GM12878 (cell line): Measurements from ENCODE around the gene ADAMTS2. TPM values are rescaled to one million over a fixed set of nuclear protein-coding genes. Genes with fewer than 3 reads are reported as not detected.

Source experiments
- ATAC-seq: fragments of 200-7000 bp; cut with Tn5 transposase; 3 replicates; pipeline ENCODE4 v1.9.1; 2020; ENCODE audit warnings: mild to moderate bottlenecking, moderate library complexity
- BruUV-seq: library from RNA; stranded (reverse); fragments of 400-500 nt; replicated peaks from 2 replicates; lab custom pipeline; 2021; lab: Mats Ljungman, UMichigan
- CTCF ChIA-PET: fragments of 300-600 bp; sonication (Branson Sonifier 250); formaldehyde crosslinking; extraction: SDS; loops from one replicate; lab custom pipeline; 2021; ENCODE audit warnings: inconsistent platforms; lab: Yijun Ruan, JAX
- POLR2A ChIA-PET: fragments of 350-600 bp; formaldehyde crosslinking; extraction: SDS; loops from one replicate; lab custom pipeline; 2021; ENCODE audit warnings: inconsistent platforms; lab: Charles Lee
- RAD21 ChIA-PET: fragments of 300-600 bp; sonication (Branson Sonifier 250); formaldehyde crosslinking; loops from one replicate; lab custom pipeline; 2023; ENCODE audit warnings: antibody characterized with exemption; ENCODE audit not compliant: unreplicated experiment; lab: Charles Lee
- SMC1A ChIA-PET: fragments of 300-600 bp; sonication (Branson Sonifier 250); formaldehyde crosslinking; loops from one replicate; lab custom pipeline; 2023; ENCODE audit not compliant: unreplicated experiment, uncharacterized antibody; lab: Charles Lee
- DNase-seq: peaks from one replicate; pipeline ENCODE4 v3.0.0-alpha.2; 2011; ENCODE audit warnings: low read depth, low spot score
- FAIRE-seq: peaks from 3 replicates; lab custom pipeline; 2011; peaks lifted over from hg19 to GRCh38; lab: Jason Lieb, UNC
- H2AFZ ChIP-seq: 2 replicates; pipeline ENCODE4 v1.6.0; 2011; ENCODE audit warnings: low read depth, low read length, control low read depth; ENCODE audit not compliant: control insufficient read depth
- H3K27ac ChIP-seq: 2 replicates; pipeline ENCODE4 v1.5.1; 2011; ENCODE audit warnings: control low read depth; ENCODE audit not compliant: control insufficient read depth, insufficient read depth
- H3K27me3 ChIP-seq, 2 experiments: replicated peaks in 1 of 2; 2 replicates each; pipeline versions ENCODE4 v1.6.0 to v1.6.1; 2011; ENCODE audit warnings: low read length in 1 of 2; ENCODE audit not compliant: control insufficient read depth in 2 of 2, insufficient read depth in 2 of 2
- H3K36me3 ChIP-seq, 2 experiments: 2 replicates each; pipeline ENCODE4 v1.5.1; 2011; ENCODE audit warnings: low read length in 1 of 2; ENCODE audit not compliant: control insufficient read depth in 2 of 2, insufficient read depth in 2 of 2
- H3K4me1 ChIP-seq: 2 replicates; pipeline ENCODE4 v1.6.1; 2011; ENCODE audit warnings: mild to moderate bottlenecking, low read length, moderate library complexity, mixed read lengths; ENCODE audit not compliant: control insufficient read depth, insufficient read depth
- H3K4me2 ChIP-seq: 2 replicates; pipeline ENCODE4 v1.6.0; 2011; ENCODE audit warnings: control low read depth; ENCODE audit not compliant: control insufficient read depth, insufficient read depth
- H3K4me3 ChIP-seq: fragments of 200-600 bp; sonication (generic); 2 replicates; pipeline ENCODE4 v1.5.1; 2016
- H3K79me2 ChIP-seq: 2 replicates; pipeline ENCODE4 v1.6.0; 2011; ENCODE audit warnings: low read length; ENCODE audit not compliant: control insufficient read depth, insufficient read depth
- H3K9ac ChIP-seq: 2 replicates; pipeline ENCODE4 v1.8.0; 2011; ENCODE audit warnings: low read length, control low read depth, mixed read lengths; ENCODE audit not compliant: control insufficient read depth, insufficient read depth
- H3K9me3 ChIP-seq: replicated peaks from 3 replicates; pipeline ENCODE4 v1.5.1; 2011; ENCODE audit warnings: mild to moderate bottlenecking, low read length; ENCODE audit not compliant: control insufficient read depth, insufficient read depth
- H4K20me1 ChIP-seq: 2 replicates; pipeline ENCODE4 v1.6.0; 2011; ENCODE audit not compliant: control insufficient read depth, insufficient read depth
- CBFB ChIP-seq: IDR thresholded peaks from 2 replicates; pipeline ENCODE4 v1.6.1; 2016; ENCODE audit warnings: antibody characterized with exemption, low read depth
- EGR1 ChIP-seq, 2 experiments: IDR thresholded peaks; 1 replicate in 1 of 2; 2 replicates in 1 of 2; pipeline ENCODE4 v1.6.1; 2011 to 2012; ENCODE audit warnings: low read depth in 2 of 2, low read length in 2 of 2, borderline replicate concordance in 1 of 2, mild to moderate bottlenecking in 1 of 2, moderate library complexity in 1 of 2
- GATAD2B ChIP-seq: fragments of 450-650 bp; conservative IDR thresholded peaks from 2 replicates; pipeline ENCODE4 v1.6.1; 2017; ENCODE audit warnings: low read depth, mild to moderate bottlenecking, moderate library complexity
- HCFC1 ChIP-seq: fragments of 150-350 bp; IDR thresholded peaks from 2 replicates; pipeline ENCODE4 v1.6.1; 2014; ENCODE audit warnings: low read length
- IRF4 ChIP-seq: IDR thresholded peaks from 2 replicates; pipeline ENCODE4 v1.6.1; 2011; ENCODE audit warnings: low read depth, low read length
- KDM1A ChIP-seq: fragments of 200-600 bp; sonication (generic); IDR thresholded peaks from 2 replicates; pipeline ENCODE4 v1.6.1; 2016; ENCODE audit warnings: borderline replicate concordance
- MTA3 ChIP-seq: IDR thresholded peaks from 2 replicates; pipeline ENCODE4 v1.6.1; 2012; ENCODE audit warnings: low read length, inconsistent platforms, borderline replicate concordance
- MYB ChIP-seq: fragments of 150-350 bp; IDR thresholded peaks from 2 replicates; pipeline ENCODE4 v1.6.1; 2014; ENCODE audit warnings: mild to moderate bottlenecking, low read depth, low read length, borderline replicate concordance
- NBN ChIP-seq: fragments of 450-650 bp; IDR thresholded peaks from 2 replicates; pipeline ENCODE4 v1.6.1; 2016
- NFXL1 ChIP-seq: fragments of 450-650 bp; IDR thresholded peaks from 2 replicates; pipeline ENCODE4 v1.6.1; 2017; ENCODE audit warnings: antibody characterized with exemption, mild to moderate bottlenecking, borderline replicate concordance
- PAX5 ChIP-seq: IDR thresholded peaks from 2 replicates; pipeline ENCODE4 v1.6.1; 2011; ENCODE audit warnings: low read depth, low read length, borderline replicate concordance
- RFX5 ChIP-seq: IDR thresholded peaks from 2 replicates; pipeline ENCODE4 v1.6.1; 2011; ENCODE audit warnings: low read depth, low read length, improper control_type of control experiment
- SMC3 ChIP-seq: IDR thresholded peaks from 2 replicates; pipeline ENCODE4 v1.6.1; 2011; ENCODE audit warnings: low read length, improper control_type of control experiment, borderline replicate concordance
- STAT1 ChIP-seq: fragments of 450-650 bp; conservative IDR thresholded peaks from 2 replicates; pipeline ENCODE4 v1.6.1; 2014; ENCODE audit warnings: antibody characterized with exemption, mild to moderate bottlenecking
- TCF12 ChIP-seq: IDR thresholded peaks from 2 replicates; pipeline ENCODE4 v1.6.1; 2011; ENCODE audit warnings: low read depth, mild to moderate bottlenecking, low read length
- ZNF384 ChIP-seq: IDR thresholded peaks from 2 replicates; pipeline ENCODE4 v1.6.1; 2012; ENCODE audit warnings: low read depth, mild to moderate bottlenecking, low read length, improper control_type of control experiment, borderline replicate concordance
- WGBS: methylation state at CpG from one replicate; pipeline ENCODE4 v1.1.6; 2016; ENCODE audit warnings: low lambda C conversion rate; ENCODE audit not compliant: insufficient replicate concordance, insufficient coverage; ENCODE audit errors: missing lambda C conversion rate; 5-methylcytosine and 5-hydroxymethylcytosine counted together
- in situ Hi-C: fragments of 300-500 bp; cut with MboI; formaldehyde crosslinking; loops from 9 replicates; pipeline ENCODE4 v1.14.3; 2018; ENCODE audit warnings: mixed read lengths
- intact Hi-C: fragments of 100-400 bp; cut with micrococcal nuclease; formaldehyde crosslinking; loops from one replicate; pipeline ENCODE4 v1.14.2; 2022; ENCODE audit not compliant: unreplicated experiment
- polyA plus RNA-seq, 11 experiments: library from polyadenylated mRNA; depleted of rRNA in 4 of 11; unstranded in 6 of 11; stranded (reverse) in 5 of 11; fragments of >200 nt; fragmentation: Nextera tagmentation in 4 of 11; fragmentation: Illumina TruSeq in 1 of 11; extraction: Ambion mirVana in 4 of 11; extraction: Trizol in 1 of 11; gene quantifications; 1 replicate in 1 of 11; 2 replicates in 10 of 11; pipeline versions ENCODE4 v1.2.1 to v1.2.3, GENCODE V29; 2011 to 2016; ENCODE audit warnings: inconsistent platforms in 2 of 11, missing spikeins in 2 of 11, low read depth in 1 of 11
- total RNA-seq, 4 experiments: library from RNA; depleted of rRNA in 3 of 4; stranded (reverse); fragments of >200 nt in 3 of 4; fragmentation: Illumina TruSeq in 1 of 4; extraction: Trizol in 1 of 4; gene quantifications; 2 replicates each; pipeline versions ENCODE4 v1.2.1 to v1.2.3, GENCODE V29; 2013 to 2021
- TF ChIP-seq, protein P1 (sequence below): fragments of 450-650 bp; IDR thresholded peaks from 2 replicates; pipeline ENCODE4 v1.6.1; 2017; ENCODE audit warnings: low read depth, mild to moderate bottlenecking, moderate library complexity

The ADAMTS2 gene
- total and polyA plus RNA-seq, 10 of the 15 experiments (the other 5 are each of a cell fraction or from before 2014, with no cell fraction given): 0.03 to 0.05 TPM; not detected in 8

- no peak for TF ChIP-seq KDM1A
- TF ChIP-seq HCFC1: no peak
- TF ChIP-seq, protein P1, sequence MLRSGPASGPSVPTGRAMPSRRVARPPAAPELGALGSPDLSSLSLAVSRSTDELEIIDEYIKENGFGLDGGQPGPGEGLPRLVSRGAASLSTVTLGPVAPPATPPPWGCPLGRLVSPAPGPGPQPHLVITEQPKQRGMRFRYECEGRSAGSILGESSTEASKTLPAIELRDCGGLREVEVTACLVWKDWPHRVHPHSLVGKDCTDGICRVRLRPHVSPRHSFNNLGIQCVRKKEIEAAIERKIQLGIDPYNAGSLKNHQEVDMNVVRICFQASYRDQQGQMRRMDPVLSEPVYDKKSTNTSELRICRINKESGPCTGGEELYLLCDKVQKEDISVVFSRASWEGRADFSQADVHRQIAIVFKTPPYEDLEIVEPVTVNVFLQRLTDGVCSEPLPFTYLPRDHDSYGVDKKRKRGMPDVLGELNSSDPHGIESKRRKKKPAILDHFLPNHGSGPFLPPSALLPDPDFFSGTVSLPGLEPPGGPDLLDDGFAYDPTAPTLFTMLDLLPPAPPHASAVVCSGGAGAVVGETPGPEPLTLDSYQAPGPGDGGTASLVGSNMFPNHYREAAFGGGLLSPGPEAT: no peak
- no peak for TF ChIP-seq EGR1 (IDR thresholded peaks at IDR 0.05; ENCODE audit: borderline replicate concordance in 1 of 2, low read depth in 2 of 2, low read length in 2 of 2)
- TF ChIP-seq ZNF384: no peak
- TF ChIP-seq RFX5: no peak
- TF ChIP-seq CBFB: no peak
- TF ChIP-seq PAX5: no peak
- TF ChIP-seq STAT1: no peak
- no peak for TF ChIP-seq IRF4
- TF ChIP-seq GATAD2B: no peak
Measured at GRCh38 chr5:179362355-179362754, 17.1 kb upstream of the ADAMTS2 start (continued).

- BruUV-seq: no TSS peak
- ChIA-PET SMC1A (no interaction called here), CTCF (no interaction called here), RAD21 (no interaction called here), POLR2A (no interaction called here)
- Histone ChIP-seq H3K79me2 (no peaks in the 10 kb centered on the region), H3K27me3 (no peaks in the 10 kb centered on the region), H3K4me1 (no peaks in the 10 kb centered on the region), H2AFZ (no peak overlapping the region), H3K36me3 (no peaks in the 10 kb centered on the region), H3K27ac (no peak overlapping the region), H3K9ac (no peak overlapping the region), H3K4me3 (no peak overlapping the region), H3K9me3 (no peaks in the 10 kb centered on the region; the same call in 2 of the 3 replicates), H4K20me1 (no peaks in the 10 kb centered on the region), H3K4me2 (no peak overlapping the region)
- in situ Hi-C loops (no loop called here), intact Hi-C loops (no loop called here)
- TF ChIP-seq NFXL1 (no peak), MYB (no peak), TCF12 (no peak), NBN (no peak), MTA3 (no peak), SMC3 (no peak)
- 37% methylated on average over 16 of the region's 16 CpGs for WGBS
- no peak for FAIRE-seq
- ATAC-seq: no peak
- DNase-seq: no peak
Measured at GRCh38 chr5:179361037-179361603, 15.9 kb upstream of the ADAMTS2 start.
